Islet of Langerhans (tissue), 1 donor: ENCODE measurements around the gene FAIM2.
"Not testable (repeated sequence)": the region's sequence is repeated elsewhere in the genome, so short reads cannot be mapped to it uniquely, and the experiment has no call there.

Experiments used
- FAIRE-seq: peaks from one replicate; lab custom pipeline; 2011; peaks lifted over from hg19 to GRCh38; lab: Jason Lieb, UNC

Gene FAIM2

DNA sequence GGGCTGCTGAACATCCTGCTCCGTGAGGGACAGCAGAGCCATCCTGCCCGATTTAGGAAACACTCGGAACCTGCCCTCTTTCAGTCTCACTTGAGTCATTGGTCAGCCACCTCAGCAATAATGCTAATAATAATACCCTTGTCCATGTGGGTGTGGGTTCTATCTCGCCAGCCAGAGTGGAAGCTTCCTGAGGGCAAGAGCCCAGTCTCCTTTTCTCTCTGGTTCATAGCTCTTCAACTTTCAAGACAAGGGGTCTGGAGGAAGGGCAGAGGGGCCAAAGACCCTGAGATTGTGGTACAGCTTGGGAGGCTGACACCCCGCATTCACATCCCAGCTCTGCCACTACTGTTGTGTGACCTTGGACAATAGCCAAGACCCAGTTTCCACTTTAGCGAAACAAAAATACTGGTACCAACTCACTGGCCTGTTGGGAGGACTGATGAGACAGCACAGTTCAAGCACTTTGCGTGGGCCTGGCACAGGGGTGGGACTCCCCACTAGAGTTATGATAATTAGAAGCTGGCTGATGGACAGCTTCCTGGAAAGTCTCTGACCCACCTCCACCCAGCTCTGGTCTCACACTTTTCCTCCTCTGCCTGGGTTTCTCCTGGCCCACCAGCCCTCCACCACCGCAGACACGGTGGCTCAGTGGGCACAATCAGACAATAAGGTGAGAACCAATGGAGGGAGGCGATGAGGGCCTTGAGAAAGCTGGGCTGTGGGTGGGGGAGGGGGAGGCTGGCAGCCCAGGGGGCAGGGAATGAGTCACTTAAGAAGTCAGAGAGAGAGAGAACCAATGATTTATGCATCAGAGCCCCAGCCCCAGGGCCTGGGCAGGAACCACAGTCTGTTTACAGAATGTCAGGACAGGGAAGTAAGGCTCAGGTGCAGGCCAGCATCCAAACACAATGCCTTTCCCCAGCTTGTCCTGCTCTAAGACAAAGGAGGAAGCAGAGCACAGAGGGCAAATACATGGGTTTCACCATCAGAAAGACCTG, 9.6 kb downstream of the FAIM2 start:
- no peak for FAIRE-seq

DNA sequence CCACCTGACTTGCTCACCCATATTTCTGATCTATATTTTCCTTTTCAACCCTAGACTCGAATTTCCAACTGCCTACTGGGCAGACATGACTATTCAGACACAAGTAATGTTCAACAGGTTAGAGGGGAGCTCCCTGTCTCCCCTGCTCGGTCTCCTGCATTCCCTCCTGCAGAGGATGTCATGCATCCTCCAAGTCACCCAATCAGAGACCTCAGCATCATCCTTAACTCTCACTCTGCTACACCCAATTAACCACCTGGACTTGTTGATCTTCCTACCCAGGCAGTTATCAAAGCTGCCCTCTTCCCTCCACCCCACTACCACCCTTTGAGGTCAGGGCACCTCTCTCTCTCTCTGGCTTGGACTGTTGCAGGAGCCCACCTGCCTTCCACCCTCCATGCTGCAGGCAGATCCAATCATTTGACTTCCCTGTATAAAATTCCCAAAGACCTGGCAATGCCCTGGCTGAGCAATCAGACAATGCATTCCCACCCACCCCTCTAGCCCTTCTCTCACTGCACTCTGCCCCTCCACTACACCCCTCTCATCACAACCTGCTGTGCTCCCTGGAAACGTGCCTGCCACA, 10.9 kb downstream of the FAIM2 start:
- FAIRE-seq, result no peak

DNA sequence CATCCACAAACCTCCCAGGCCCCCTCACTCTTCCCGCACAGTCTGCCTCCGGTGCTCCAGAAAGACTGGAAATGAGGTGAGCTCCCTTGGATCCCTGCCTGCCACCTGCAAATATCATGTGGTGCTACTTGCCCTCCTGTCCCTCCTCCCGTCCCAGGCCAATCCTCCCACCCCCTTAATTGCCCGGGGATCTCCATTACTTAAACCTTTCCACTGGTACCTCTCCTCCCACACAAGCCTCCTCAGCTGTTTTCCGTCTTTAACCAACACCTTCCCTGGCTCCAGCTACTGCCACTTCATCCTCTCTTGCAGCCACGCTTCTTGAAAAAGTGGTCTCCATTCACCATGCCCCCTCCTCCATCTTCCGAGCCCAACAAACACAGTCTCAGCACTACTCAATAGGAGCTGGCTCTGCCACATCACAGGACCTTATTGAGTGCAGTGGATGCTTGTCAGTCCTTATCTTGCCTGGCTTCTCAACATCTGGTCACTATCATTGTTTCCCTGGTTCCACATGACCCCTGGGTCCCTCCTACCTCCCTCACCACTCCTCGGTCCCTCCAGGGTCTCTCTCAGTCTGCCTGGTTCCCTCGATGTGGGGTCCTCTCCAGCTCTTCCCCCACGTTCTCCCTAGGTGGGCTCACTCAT, 11.5 kb downstream of the FAIM2 start:
- FAIRE-seq, result no peak

DNA sequence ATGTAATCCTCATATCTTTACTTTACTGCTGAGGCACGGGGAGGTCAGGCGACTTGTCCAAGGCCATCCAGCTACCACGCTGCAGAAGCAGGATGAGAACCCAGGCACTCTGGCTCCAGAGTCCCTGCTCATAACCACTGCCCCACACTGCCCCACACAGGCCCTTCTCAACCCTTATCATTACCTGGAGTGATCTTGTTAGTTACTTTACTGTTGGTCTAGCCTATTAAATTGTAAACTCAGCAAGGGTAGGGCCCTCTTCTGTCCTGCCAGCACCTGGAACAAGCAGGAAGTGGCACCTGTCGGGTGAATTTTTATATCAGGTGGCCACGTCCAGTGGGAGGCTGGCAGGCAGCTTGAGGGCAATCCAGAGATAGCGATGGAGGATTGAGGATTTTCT, 12.2 kb downstream of the FAIM2 start:
- no peak for FAIRE-seq

DNA sequence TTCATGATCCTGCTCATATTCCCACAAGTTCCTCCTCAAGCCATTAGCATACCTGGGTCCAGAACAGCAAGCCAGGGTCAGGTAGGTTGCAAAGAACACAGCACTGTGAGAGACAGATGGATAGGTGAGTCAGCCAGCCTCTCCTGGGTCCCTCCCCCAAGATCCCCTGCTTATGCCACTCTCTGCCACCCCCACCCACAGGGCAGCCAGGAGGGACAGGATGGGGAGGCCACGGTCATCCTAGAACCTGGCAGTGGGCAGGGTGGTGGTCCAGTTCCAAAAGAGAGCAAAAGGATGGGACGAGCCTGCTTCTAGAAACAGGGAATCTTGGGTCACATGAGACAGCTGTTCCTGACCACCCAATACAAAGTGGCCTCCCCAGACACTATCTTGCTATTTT, 12.7 kb downstream of the FAIM2 start:
- FAIRE-seq, result no peak

DNA sequence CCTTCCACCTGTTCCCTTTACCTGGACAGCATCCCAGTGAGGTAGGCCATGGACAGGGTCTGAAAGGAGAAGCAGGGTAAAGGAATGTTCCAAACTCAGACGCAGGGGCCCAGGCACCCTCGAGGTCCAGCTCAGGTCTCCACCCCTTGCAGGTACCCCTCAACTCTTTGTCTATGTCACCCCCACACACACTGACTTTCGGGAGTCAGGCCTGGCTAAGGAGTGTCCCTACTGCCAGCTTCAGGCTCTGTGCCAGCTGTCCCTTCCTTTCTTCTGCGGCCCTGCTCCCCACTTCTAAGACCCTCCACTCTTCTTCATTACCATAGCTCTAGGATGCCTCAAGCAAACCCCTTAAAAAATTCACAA, 13.6 kb downstream of the FAIM2 start:
- no peak for FAIRE-seq

DNA sequence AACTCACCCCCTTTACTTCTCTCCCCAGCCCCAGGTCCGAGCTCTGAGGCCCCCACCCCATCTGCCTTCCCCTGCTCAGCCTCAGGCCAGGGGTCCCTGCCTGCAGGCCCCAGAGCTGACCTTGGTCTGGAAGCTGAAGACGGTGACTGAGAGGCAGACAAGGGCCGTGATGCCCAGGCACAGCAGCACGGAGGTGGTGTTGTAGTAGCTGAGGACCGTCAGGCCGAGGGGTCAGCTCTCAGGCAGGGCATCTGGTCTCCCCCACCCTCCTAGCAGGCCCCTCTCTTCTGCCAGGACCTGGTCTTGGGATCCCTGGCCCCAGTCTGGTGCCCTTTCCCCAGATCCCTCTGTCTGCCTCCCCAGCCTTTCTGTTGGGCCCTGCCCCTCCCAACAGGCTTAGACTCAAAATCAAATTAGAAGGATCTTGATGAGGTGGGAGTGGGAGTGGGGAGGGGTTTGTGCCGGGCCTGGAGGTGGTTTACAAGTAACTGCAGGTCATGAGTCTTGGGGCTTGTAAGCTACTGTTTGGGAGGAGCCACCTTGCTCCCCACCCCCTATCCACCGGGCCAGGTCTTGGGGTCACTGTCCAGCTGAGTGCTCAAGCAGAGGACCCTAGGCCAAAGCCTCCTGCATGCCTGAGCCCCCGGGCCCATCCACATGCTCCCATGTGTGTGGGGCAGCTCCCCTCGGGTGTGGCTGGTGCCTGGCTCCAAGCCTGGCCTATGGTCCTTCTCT, 14.2 kb downstream of the FAIM2 start:
- no peak for FAIRE-seq

DNA sequence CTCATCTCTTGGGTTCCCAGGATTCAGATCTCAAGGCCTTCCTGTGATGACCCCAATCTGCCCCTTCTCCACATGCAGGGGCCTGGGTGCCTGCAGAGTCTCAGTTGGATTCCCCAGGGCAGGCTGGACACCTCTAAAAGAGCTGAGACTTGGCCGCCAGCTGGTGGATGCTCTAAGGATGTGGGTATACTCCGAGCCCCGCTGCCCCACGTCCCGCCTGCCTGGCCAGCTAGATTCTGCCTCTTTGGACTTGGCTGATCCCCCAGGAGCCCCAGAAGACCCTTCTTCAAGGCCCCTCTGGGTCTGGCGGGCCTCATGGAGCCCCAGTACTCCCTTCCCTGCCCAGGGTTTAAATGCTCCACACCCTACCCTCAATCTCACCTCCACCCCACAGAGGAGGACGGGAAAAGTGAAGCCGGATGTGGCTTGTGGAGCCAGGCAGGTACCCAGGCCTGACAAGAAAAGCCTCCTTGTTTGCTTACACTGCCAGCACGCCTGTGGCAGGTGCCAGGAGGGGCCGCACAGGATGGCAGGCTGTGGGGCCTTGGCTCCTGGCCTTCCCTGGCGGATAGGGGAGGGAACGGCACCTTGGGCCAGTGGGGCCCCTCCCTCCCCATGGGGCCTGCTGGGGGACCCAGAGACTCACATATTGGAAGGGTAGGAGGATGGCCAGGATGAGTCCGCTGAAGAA, 15.1 kb downstream of the FAIM2 start:
- FAIRE-seq, result no peak

DNA sequence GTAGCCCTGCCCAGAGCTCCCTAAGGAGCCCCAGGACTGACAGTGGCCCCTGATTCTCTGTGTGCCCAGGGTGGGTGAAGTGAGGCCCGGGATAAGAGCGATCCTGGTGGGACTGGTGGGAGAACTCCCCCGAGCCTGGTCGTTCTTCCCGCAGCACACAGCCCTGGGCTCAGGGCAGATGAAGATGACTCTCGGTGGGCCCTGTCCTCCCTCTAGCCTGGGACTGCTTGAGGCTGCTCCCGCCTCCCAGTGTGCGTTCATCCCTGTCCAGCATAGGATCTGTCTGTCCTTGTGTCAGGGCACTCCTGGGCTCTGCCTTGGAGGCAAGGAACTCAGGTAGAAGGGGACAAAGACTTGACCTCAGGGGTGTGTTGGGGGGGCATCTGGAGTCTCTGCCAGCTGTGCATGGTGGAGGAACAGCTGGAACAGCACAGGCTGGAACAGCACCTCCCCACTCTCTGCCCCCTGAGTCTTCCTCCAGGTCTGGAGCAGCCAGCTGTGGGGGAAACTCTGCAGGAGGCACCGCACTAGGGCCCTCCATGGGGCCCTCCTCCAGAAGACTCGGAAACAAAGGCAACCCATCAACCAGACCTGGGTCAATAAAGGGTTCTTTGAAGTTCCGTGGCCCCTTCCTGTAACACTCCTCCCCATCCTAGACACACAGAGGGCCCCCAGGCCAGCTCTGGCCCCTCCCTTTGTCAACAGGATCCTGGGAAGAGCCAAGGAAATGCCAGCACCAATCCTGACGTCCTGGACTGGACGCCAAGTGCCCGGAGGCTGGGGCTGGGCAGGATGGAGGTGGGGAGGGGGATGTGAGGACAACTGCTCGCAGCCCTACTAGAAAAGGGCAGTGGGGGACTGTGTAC, 15.9 kb downstream of the FAIM2 start:
- FAIRE-seq, result no peak

DNA sequence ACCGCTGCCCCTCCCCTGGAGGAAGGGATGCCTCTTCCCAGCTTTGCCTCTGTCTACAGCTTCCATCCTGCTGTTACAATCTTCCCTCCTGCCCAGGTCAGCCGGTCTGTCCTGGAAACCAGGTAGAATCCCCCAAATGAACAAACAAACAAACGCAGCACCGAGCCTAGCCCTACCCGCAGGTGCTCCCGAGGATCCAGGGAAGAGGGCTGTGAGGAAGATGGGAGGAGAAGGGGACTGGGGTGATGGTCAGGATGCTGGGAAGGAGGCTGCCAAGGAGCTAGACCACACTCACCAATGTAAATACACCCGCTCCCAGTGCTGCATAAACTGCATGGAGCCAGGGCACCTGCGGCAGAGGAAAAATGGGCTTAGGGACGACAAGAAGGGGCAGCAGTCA, 16.6 kb downstream of the FAIM2 start:
- FAIRE-seq, result no peak

DNA sequence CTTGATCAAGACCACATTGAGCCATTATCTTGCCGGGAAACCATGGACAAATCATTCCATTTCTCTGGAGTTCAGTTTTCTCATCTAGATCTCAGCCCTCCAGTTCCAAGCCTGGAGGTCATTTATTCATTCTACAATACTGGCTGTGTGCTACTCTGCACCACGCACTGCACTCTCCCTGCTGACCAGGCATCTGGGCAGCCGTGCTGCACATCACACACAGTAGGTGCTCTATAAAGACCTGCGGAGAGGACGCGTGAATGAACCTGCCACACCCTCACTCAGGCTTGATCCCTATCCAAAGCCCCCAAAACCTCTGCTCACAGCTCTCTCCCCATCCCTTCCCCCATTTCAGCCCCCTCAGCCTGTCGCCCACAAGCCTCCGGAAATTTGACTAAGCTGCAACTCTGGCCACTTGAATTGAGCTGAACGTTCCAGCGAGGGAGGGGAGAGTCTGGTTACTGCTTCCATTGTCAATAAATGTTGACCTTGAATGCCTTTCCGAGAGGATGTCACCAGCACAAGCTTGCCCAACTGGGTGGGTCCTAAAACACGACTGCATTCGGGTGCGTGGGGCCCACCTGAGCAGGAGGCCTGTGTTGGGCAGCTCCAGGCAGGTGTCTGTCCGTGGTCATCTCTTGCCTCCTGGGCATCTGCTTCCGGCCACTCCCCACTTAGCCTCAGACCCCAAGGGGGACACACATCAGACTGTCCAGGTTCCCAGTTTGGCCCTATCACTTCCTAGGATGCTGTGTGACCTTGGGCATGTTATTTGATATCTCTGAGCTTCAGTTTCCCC, 17.8 kb downstream of the FAIM2 start:
- FAIRE-seq, result no peak

DNA sequence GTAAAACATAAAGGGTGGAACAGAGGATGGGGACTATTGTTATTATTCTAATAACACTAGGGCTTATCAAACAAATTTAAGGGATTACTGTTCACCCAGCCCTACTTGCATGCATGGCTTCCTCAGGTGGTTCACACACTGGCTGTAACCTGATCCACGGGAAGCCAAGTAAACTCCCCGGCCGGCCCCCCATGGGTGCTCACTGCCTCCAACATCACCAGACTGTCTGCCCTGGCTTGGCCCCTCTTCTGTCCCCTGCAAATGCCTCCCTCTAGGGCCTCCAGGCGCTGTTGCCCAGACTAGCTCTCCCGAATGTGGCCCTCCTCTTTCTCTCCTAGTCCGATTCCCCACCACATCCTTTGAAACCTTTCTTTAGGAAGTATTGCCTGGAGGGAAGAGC, 18.6 kb downstream of the FAIM2 start:
- no peak for FAIRE-seq

DNA sequence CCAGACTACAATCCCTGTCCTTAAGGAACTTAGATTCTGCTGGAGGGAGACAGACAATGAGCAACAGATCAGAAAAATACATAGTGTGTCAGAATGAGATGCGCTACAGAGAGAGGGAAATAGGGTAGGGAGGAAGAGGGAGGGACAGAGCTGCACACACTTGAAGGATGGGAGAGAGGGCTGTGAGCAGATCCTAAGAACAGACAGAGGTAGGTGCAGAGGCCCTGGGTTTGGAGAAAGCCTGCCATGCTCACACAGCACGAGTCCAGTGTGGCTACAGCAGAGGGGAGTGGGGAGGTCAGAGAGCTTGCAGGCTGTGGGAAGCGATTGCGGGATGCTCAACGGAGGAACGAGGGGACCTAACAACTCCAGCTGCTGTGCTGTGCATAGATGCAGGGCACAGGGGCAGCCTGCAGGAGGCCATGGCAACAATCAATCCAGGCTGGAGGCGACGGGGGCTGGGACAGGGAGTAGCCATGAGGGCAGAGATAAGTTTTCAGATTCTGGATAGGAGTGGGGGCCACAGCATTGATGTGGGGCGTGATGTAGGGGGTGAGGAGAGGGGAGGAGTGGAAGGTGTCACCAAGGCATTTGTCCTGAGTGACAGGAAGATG, 20.7 kb downstream of the FAIM2 start:
- no peak for FAIRE-seq

DNA sequence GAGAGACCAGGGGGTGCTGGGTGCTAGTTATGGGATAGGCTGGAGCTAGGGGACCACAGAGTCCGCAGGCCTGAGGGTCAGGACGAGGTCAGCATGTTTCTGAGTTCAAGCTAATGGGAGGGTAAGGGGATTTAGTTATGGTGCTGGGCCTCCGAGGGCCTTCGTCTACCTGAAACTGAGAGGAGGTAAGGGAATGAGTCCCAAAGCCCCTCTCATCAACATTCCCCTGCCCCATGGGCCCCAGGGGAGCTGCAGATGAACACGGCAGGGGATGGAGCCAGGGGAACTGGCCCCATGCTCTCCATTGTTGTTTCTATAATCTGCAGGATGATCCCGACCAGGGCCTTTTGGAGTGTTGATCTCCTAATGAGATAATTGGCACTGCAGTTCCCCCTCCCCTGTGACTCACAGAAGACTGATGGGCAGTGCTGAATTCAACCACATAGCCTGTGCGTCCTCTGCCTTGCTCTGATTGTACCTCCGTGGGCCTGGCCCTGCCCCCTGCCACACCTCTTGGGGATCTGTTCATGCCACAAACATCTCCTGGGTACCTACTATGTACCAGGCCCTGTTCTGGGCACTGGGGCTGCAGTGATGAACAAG, 21.4 kb downstream of the FAIM2 start:
- FAIRE-seq, result no peak

DNA sequence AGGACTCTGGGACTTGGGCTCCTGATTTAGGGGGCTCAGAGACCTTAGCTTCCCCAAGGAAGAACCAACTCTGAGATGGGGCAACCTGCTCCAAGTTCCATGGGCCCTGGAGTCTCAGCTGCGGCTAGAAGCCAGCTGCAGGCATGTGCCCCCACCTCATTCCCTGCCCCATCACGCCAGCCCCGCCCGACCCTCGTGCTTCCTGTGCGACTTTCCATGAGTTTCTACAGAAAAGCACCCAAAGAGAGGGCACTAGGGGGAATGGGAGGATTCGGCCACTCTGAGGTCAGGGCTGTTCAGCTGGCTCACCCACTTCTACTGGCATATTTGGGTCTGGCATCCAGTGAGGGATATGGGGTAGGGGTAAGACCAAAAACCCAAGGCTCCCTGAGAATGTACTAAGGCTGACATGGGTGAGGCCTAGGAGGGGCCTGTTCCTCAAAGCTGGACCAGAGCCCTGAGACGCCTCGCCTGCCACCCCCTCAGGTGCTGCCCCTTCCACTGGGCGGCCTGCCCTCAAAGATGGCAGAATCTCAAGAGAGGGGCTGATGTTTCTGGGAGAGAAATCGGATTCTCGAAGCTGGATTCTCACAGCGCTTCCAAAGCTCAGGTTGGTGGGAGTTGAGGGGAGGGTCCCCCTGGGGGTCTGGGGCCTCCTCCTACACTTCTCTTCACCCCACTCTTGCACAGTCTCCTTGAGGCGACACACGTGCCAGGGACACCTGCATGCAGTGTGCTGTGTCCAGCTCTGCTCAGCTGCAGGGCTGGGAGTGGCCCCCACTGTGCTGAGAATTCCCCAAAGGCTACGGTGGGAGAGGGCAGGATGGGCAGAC, 22.1 kb downstream of the FAIM2 start:
- FAIRE-seq, result no peak

DNA sequence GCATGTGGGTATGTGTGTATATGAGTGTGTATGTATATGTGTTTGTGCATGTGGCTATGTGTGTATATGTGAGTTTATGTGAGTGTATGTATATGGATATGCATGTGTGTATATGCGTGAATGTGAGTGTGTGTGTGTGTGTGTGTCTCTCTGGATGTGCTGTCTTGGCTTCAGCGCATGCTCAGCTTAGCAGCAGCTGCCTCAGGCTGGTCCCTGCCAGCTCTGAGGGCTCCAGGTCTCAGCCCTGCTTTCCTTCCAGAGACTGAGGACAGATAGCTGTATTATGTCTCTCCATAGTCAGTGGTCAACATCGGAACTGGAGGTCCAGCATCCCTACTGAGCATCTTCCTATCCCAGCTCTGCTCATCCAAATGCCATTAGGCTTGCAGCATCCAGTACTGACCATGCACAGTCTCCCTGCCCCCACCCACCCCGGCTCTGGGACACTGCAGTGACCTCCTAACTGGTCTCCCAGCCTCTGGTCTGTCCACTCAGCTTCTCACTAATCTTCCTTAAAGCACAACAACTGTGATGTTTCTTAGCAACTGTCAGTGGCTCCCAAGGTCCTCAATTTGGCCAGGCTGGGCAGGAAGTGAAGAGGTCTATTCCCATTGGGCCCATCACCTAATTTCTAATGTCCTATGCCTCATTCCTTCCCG, 22.8 kb downstream of the FAIM2 start:
- FAIRE-seq, result no peak

DNA sequence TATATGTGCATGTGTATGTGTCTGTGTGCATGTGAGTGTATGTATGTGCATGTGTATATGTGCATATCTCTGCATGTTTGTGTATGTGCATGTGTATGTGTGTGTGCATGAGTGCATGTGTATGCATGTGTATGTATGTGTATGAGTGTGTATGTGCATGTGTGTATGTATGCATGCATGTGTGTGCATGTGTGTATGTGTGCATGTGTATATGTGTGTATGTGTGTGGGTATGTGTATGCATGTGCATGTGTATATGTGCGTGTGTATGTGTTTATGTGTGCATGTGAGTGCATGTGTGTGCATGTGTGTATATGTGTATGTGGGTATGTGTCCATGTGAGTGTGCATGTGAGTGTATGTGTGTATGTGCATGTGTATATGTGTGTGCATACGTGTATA, 24.6 kb downstream of the FAIM2 start:
- not testable (repeated sequence) for FAIRE-seq

DNA sequence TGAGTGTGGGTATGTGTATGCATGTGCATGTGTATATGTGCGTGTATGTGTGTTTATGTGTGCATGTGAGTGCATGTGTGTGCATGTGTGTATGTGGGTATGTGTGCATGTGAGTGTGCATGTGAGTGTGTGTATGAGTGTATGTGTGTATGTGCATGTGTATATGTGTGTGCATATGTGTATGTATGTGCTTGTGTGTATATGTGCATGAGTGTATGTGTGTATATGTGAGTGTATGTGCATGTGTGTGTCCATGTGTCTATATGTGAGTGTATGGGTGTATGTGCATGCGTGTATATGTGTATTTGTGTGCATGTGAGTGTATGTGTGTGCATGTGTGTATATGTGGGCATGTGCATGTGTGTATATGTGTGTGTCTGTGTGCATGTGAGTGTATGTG, 25.7 kb downstream of the FAIM2 start:
- FAIRE-seq, result no peak
